ENCODE results near the gene RMDN3. TPM values are rescaled to one million over a fixed set of nuclear protein-coding genes. Genes with fewer than 3 reads are reported as not detected.

Gene RMDN3
- total and polyA plus RNA-seq, 7 donors, result 7.9 to 32.7 (median 21.4) TPM

DNA sequence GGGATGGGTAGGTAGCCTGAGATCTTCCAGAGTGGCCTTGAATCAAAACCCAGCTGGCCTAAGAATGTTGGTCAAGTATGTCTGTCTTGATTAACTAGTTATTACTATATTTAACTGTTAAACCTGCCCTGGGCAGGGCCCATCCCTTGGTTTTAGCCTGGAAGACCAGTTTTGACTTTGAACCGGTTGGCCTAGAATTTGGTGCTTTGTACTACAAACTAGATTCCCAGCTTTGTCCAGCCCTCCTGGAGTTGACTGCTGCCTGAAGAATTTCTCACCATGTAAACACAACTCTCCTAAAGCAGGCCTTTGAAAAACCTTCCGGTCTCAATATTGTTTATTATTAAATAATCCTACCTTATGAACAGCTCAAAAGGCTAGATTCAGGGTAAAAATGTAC, 30.8 kb upstream of the RMDN3 start:
- peaks cover 0 to 3% (median 0%) of the 10 kb centered on the region in 4 donors for H3K36me3 ChIP-seq
- peaks cover 0 to 10% (median 3%) of the 10 kb centered on the region in 4 donors for H3K4me1 ChIP-seq
- DNase-seq, result no peak
- H3K27ac ChIP-seq, result no peak overlapping the region
- intact Hi-C loops (cut with DNase I), result no loop called here
- no peak for TF ChIP-seq POLR2AphosphoS5 (IDR thresholded peaks at IDR 0.05)
- TF ChIP-seq, protein P1, sequence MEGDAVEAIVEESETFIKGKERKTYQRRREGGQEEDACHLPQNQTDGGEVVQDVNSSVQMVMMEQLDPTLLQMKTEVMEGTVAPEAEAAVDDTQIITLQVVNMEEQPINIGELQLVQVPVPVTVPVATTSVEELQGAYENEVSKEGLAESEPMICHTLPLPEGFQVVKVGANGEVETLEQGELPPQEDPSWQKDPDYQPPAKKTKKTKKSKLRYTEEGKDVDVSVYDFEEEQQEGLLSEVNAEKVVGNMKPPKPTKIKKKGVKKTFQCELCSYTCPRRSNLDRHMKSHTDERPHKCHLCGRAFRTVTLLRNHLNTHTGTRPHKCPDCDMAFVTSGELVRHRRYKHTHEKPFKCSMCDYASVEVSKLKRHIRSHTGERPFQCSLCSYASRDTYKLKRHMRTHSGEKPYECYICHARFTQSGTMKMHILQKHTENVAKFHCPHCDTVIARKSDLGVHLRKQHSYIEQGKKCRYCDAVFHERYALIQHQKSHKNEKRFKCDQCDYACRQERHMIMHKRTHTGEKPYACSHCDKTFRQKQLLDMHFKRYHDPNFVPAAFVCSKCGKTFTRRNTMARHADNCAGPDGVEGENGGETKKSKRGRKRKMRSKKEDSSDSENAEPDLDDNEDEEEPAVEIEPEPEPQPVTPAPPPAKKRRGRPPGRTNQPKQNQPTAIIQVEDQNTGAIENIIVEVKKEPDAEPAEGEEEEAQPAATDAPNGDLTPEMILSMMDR (IDR thresholded peaks at IDR 0.05), result no peak
- no peak for TF ChIP-seq EP300 (IDR thresholded peaks at IDR 0.05)
- TF ChIP-seq POLR2A (IDR thresholded peaks at IDR 0.05), result no peak
- no peak overlapping the region for H3K4me3 ChIP-seq
- no peaks in the 10 kb centered on the region for H3K27me3 ChIP-seq
- WGBS, 2 donors, result 35 to 74% methylated on average over 2 of the region's 2 CpGs
- H3K9me3 ChIP-seq, result no peaks in the 10 kb centered on the region

DNA sequence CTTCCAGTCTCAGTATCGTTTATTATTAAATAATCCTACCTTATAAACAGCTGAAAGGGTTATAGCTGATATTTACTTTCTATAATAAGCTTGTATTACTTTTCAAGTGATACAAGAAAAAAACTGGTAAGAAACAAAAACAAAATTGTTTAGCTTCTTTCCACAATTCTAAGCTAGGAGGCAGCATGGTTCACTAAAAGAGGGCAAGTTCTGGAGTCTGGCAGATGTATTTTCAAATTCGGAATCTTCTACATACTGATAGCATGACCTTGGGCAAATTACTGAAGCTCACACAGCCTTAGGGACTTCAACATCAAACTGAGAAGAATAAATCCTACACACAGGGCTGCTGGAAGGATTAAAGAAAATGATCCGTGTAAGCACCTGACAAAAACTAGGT, 30.1 kb upstream of the RMDN3 start:
- Histone ChIP-seq H3K9me3 (no peaks in the 10 kb centered on the region), H3K36me3 (no peaks in the 10 kb centered on the region), H3K27ac (no peak overlapping the region), H3K4me3 (no peak overlapping the region), H3K4me1 (peaks cover 0 to 10% (median 3%) of the 10 kb centered on the region in 4 donors), H3K27me3 (no peaks in the 10 kb centered on the region)
- no peak for DNase-seq
- TF ChIP-seq EP300 (IDR thresholded peaks at IDR 0.05), result no peak
- no peak for TF ChIP-seq POLR2AphosphoS5 (IDR thresholded peaks at IDR 0.05)
- 46 to 77% methylated on average over 3 of the region's 3 CpGs for WGBS, 2 donors
- intact Hi-C loops (cut with DNase I), result no loop called here

DNA sequence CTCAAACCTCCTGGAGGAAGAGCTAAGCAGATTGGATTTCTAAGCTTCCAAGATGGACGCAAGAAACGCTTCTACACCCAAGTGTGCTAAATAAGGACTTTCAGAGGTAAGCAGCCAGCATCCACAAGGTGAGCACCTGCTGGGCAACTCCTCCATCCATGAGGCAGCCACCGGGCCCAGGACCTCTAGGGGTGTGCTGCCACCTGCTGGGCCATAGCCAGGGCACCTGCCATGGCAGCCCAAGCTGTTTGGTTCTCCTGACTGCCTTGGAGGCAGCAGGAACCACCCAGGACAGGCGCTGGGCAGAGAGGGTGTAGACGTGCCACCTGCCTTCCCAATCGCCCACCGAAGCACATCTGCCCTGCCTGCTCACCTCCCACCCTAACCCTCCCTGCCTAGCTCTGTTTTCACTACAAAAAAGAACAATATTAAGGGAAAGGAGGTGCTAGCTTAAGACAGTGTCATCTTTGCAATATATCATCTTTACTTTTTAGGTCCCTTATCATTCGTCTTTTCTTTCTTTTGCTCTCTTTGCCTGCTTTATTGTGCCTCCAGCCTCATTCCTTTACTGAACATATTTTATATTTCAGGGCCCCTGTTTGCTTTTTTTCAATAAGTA, 27.7 kb upstream of the RMDN3 start:
- H3K27ac ChIP-seq, result no peak overlapping the region
- intact Hi-C loops (cut with DNase I), result no loop called here
- DNase-seq, result no peak
- H3K36me3 ChIP-seq, result peaks cover 10 to 24% (median 14%) of the 10 kb centered on the region in 4 donors
- no peak overlapping the region for H3K4me3 ChIP-seq
- TF ChIP-seq EP300 (IDR thresholded peaks at IDR 0.05) (no peak), POLR2AphosphoS5 (IDR thresholded peaks at IDR 0.05) (no peak), POLR2A (IDR thresholded peaks at IDR 0.05) (no peak)
- TF ChIP-seq, protein P1 (IDR thresholded peaks at IDR 0.05), result peak in 3 of 4 experiments; percentile 20 to 33 (median 31)
- H3K9me3 ChIP-seq, result no peaks in the 10 kb centered on the region
- 15 to 47% methylated on average over 8 of the region's 8 CpGs for WGBS, 2 donors
- H3K27me3 ChIP-seq, result no peaks in the 10 kb centered on the region
- H3K4me1 ChIP-seq, result peaks cover 0 to 10% (median 3%) of the 10 kb centered on the region in 4 donors

DNA sequence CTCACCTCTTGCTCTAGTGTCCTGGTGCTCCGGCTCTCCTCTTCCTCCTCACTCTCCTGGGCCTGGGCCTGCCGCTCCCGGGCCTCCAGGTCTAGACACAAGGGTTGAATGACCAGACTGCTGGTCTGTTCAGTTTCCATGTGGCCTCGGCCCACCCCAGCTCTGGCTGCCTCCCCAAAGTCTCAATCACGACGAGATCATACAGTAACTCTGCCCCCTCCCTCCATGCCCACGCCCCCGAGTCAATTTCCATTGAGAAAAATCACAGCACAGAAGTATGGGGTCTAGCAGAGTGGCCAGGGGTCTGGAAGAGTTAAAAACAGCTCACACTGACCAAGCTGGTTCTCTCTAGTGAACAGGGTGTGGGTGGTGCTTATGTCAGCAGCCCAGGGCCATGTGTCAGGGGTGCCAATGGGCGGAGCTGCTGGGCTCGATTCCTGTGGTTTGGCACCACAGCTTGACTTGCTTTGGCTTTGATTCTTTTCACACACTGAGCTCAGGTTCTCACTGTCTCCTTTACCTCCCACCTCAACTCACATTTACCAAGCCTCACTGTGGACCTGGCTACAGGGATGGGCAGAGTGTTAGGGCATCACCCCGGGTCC, 21.6 kb upstream of the RMDN3 start:
- Histone ChIP-seq H3K36me3 (peaks cover 34 to 85% (median 56%) of the 10 kb centered on the region in 4 donors), H3K27ac (no peak overlapping the region)
- WGBS, 2 donors, result 81 to 84% methylated on average over 11 of the region's 11 CpGs

More for the DNA sequence above, 21.6 kb upstream of the RMDN3 start:
- intact Hi-C loops (cut with DNase I), result no loop called here
- no peaks in the 10 kb centered on the region for H3K4me1 ChIP-seq
- no peak for DNase-seq
- H3K9me3 ChIP-seq, result no peaks in the 10 kb centered on the region
- H3K27me3 ChIP-seq, result no peaks in the 10 kb centered on the region
- H3K4me3 ChIP-seq, result no peak overlapping the region
- TF ChIP-seq EP300 (IDR thresholded peaks at IDR 0.05) (no peak), POLR2AphosphoS5 (IDR thresholded peaks at IDR 0.05) (no peak), POLR2A (IDR thresholded peaks at IDR 0.05) (no peak)
- TF ChIP-seq, protein P1 (IDR thresholded peaks at IDR 0.05), result no peak
